Endothelial cell of umbilical vein (primary cell): ENCODE results near the gene TMEM11. TPM values are rescaled to one million over a fixed set of nuclear protein-coding genes. Genes with fewer than 3 reads are reported as not detected.

Experiments used
- BruUV-seq: library from RNA; stranded (reverse); fragments of 400-500 nt; replicated peaks from 2 replicates; lab custom pipeline; 2021; lab: Mats Ljungman, UMichigan
- CTCF ChIA-PET: fragments of 300-600, 350-600 bp; sonication (Branson Sonifier 250); formaldehyde crosslinking; loops from one replicate; lab custom pipeline; 2021; ENCODE audit warnings: antibody characterized with exemption, inconsistent platforms; lab: Charles Lee
- POLR2A ChIA-PET: fragments of 300-600, 350-600 bp; sonication (Branson Sonifier 250); formaldehyde crosslinking; loops from one replicate; lab custom pipeline; 2021; ENCODE audit warnings: antibody characterized with exemption, inconsistent platforms; lab: Charles Lee
- DNase-seq: peaks from one replicate; pipeline ENCODE4 v3.0.0-alpha.2; 2011; ENCODE audit warnings: low read depth, low spot score
- FAIRE-seq: peaks from 2 replicates; lab custom pipeline; 2011; peaks lifted over from hg19 to GRCh38; lab: Jason Lieb, UNC
- H2AFZ ChIP-seq: 2 replicates; pipeline ENCODE4 v1.6.0; 2012; ENCODE audit warnings: low read depth, low read length, control low read depth, inconsistent platforms
- H3K27ac ChIP-seq: 2 replicates; pipeline ENCODE4 v1.5.1; 2011; ENCODE audit warnings: low read depth, mild to moderate bottlenecking, control low read depth, low read length, moderate library complexity; ENCODE audit not compliant: insufficient read depth
- H3K27me3 ChIP-seq, 2 experiments: 2 replicates each; pipeline versions ENCODE4 v1.6.0 to v1.6.1; 2011; ENCODE audit warnings: low read length in 2 of 2, mixed read lengths in 1 of 2; ENCODE audit not compliant: control insufficient read depth in 2 of 2, insufficient read depth in 2 of 2
- H3K36me3 ChIP-seq, 2 experiments: 2 replicates in 1 of 2; 3 replicates in 1 of 2; pipeline ENCODE4 v1.5.1; 2011; ENCODE audit warnings: low read length in 2 of 2, mild to moderate bottlenecking in 1 of 2, moderate library complexity in 1 of 2; ENCODE audit not compliant: control insufficient read depth in 2 of 2, insufficient read depth in 2 of 2; ENCODE audit errors: extremely low read depth in 1 of 2
- H3K4me1 ChIP-seq: 3 replicates; pipeline ENCODE4 v1.5.1; 2011; ENCODE audit warnings: mild to moderate bottlenecking, low read length; ENCODE audit not compliant: control insufficient read depth, insufficient read depth; ENCODE audit errors: extremely low read depth
- H3K4me2 ChIP-seq: 2 replicates; pipeline ENCODE4 v1.6.1; 2011; ENCODE audit warnings: low read length, control low read depth, mixed read lengths; ENCODE audit not compliant: insufficient read depth
- H3K4me3 ChIP-seq, 3 experiments: fragments of 200-600 bp in 1 of 3; sonication (generic), shearing (Covaris generic) in 1 of 3; replicated peaks in 1 of 3; 2 replicates each; pipeline ENCODE4 v1.5.1; 2011 to 2016; ENCODE audit warnings: control low read depth in 3 of 3, low read length in 3 of 3, mild to moderate bottlenecking in 2 of 3, inconsistent platforms in 1 of 3, low read depth in 1 of 3, moderate library complexity in 1 of 3; ENCODE audit not compliant: insufficient read depth in 1 of 3
- H3K79me2 ChIP-seq: 2 replicates; pipeline ENCODE4 v1.6.0; 2012; ENCODE audit warnings: low read length, inconsistent platforms; ENCODE audit not compliant: control insufficient read depth, insufficient read depth
- H3K9ac ChIP-seq: replicated peaks from 2 replicates; pipeline ENCODE3; 2011; ENCODE audit warnings: low read length, control low read depth; ENCODE audit not compliant: insufficient read depth; ENCODE audit errors: extremely low read depth
- H3K9me1 ChIP-seq: replicated peaks from 3 replicates; pipeline ENCODE4 v1.6.0; 2011; ENCODE audit warnings: mild to moderate bottlenecking, low read length; ENCODE audit not compliant: control insufficient read depth, insufficient read depth; ENCODE audit errors: extremely low read depth
- H3K9me3 ChIP-seq: replicated peaks from 2 replicates; pipeline ENCODE4 v1.5.1; 2012; ENCODE audit warnings: low read length, inconsistent platforms; ENCODE audit not compliant: control insufficient read depth, insufficient read depth
- H4K20me1 ChIP-seq: replicated peaks from 2 replicates; pipeline ENCODE3; 2011; ENCODE audit warnings: mild to moderate bottlenecking, low read length; ENCODE audit not compliant: control insufficient read depth, insufficient read depth; ENCODE audit errors: extremely low read depth
- CTCF ChIP-seq, 2 donors: IDR thresholded peaks; 1 replicate in 1 of 2; 2 replicates in 1 of 2; pipeline ENCODE4 v1.5.1; 2011; ENCODE audit warnings: low read length in 2 of 2, mild to moderate bottlenecking in 2 of 2, moderate library complexity in 2 of 2, control low read depth in 1 of 2, inconsistent platforms in 1 of 2, low read depth in 1 of 2; ENCODE audit not compliant: insufficient read depth in 1 of 2; ENCODE audit errors: extremely low read depth in 1 of 2
- EZH2 ChIP-seq: IDR thresholded peaks from 2 replicates; pipeline ENCODE4 v1.6.1; 2012; ENCODE audit warnings: borderline replicate concordance, low read depth, mild to moderate bottlenecking, moderate library complexity, low read length, inconsistent platforms; ENCODE audit not compliant: severe bottlenecking
- FOS ChIP-seq: IDR thresholded peaks from 2 replicates; pipeline ENCODE4 v1.6.1; 2011; ENCODE audit warnings: mild to moderate bottlenecking, low read length, moderate library complexity, borderline replicate concordance; ENCODE audit not compliant: insufficient read depth
- GATA2 ChIP-seq: IDR thresholded peaks from 2 replicates; pipeline ENCODE4 v1.7.0; 2011; ENCODE audit warnings: low read depth, mild to moderate bottlenecking, moderate library complexity, mixed read lengths, low read length; ENCODE audit not compliant: insufficient read length, insufficient read depth
- JUN ChIP-seq: IDR thresholded peaks from 2 replicates; pipeline ENCODE4 v1.6.1; 2011; ENCODE audit warnings: borderline replicate concordance, low read depth; ENCODE audit not compliant: insufficient read length, insufficient read depth
- MYC ChIP-seq: IDR thresholded peaks from one replicate; pipeline ENCODE4 v1.6.1; 2011; ENCODE audit warnings: mild to moderate bottlenecking, low read depth, low read length
- POLR2A ChIP-seq: IDR thresholded peaks from 2 replicates; pipeline ENCODE4 v1.6.1; 2012; ENCODE audit warnings: low read depth, mild to moderate bottlenecking, control low read depth, low read length
- POLR2AphosphoS5 ChIP-seq: IDR thresholded peaks from 2 replicates; pipeline ENCODE4 v1.6.1; 2012; ENCODE audit warnings: low read depth, mild to moderate bottlenecking, control low read depth, low read length, moderate library complexity; ENCODE audit not compliant: insufficient read depth
- dilution Hi-C: fragments of 300-500 bp; cut with MboI; formaldehyde crosslinking; loops from one replicate; pipeline ENCODE4 v1.15.0; 2019; ENCODE audit warnings: low sequenced_read_pairs; ENCODE audit not compliant: extremely low pct_ligation_motif_present
- intact Hi-C: fragments of 100-400 bp; cut with micrococcal nuclease; formaldehyde crosslinking; loops from one replicate; pipeline ENCODE4 v1.10.0; 2022
- polyA plus RNA-seq, 4 experiments: library from polyadenylated mRNA; depleted of rRNA in 3 of 4; stranded (reverse) in 3 of 4; unstranded in 1 of 4; fragments of >200 nt; gene quantifications; 2 replicates each; pipeline versions ENCODE4 v1.2.1 to v1.2.3, GENCODE V29; 2011 to 2012; ENCODE audit warnings: missing spikeins in 1 of 4
- total RNA-seq: library from RNA; stranded (reverse); gene quantifications from 2 replicates; pipeline ENCODE4 v1.2.3, GENCODE V29; 2021
- TF ChIP-seq, protein P1 (sequence below): IDR thresholded peaks from 2 replicates; pipeline ENCODE4 v1.6.1; 2011; ENCODE audit not compliant: insufficient read depth, insufficient read length

The TMEM11 gene
- total and polyA plus RNA-seq, 2 donors (not counting 3 experiments of a cell fraction or from before 2014, with no cell fraction given) = 27.4 to 79.9 TPM

- Histone ChIP-seq H2AFZ (peak overlapping the region; percentile 95), H4K20me1 (no peaks in the 10 kb centered on the region), H3K27ac (no peak overlapping the region), H3K4me1 (peaks cover 8% of the 10 kb centered on the region), H3K36me3 (no peaks in the 10 kb centered on the region), H3K4me2 (peak overlapping the region; percentile 76), H3K9ac (peak overlapping the region; percentile 39), H3K9me1 (no peaks in the 10 kb centered on the region), H3K4me3 (peak overlapping the region; percentile 14 to 61 (median 40)), H3K79me2 (no peaks in the 10 kb centered on the region), H3K27me3 (no peaks in the 10 kb centered on the region), H3K9me3 (no peaks in the 10 kb centered on the region)
- dilution Hi-C loops (no loop called here), intact Hi-C loops (loop anchor here (1.0 kb wide), 3 partner anchors 34 to 211 kb away; partner anchors contain the start of genes TMEM11 and USP22)
- BruUV-seq = no TSS peak
- CTCF ChIA-PET = interaction anchor here (0.6 to 2.1 kb wide), 4 partner anchors 26 to 259 kb away, joined by 3 to 11 read pairs (median 4); no protein-coding TSS in a partner anchor
- DNase-seq (no peak), FAIRE-seq (no peak)
- TF ChIP-seq POLR2A (no peak), CTCF (IDR thresholded peaks at IDR 0.05; ENCODE audit: extremely low read depth in 1 of 2, insufficient read depth in 1 of 2, low read depth in 1 of 2, low read length in 2 of 2) (no peak), POLR2AphosphoS5 (no peak), GATA2 (no peak), FOS (no peak), MYC (no peak), JUN (no peak), EZH2 (no peak)
- TF ChIP-seq, protein P1, sequence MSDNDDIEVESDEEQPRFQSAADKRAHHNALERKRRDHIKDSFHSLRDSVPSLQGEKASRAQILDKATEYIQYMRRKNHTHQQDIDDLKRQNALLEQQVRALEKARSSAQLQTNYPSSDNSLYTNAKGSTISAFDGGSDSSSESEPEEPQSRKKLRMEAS = no peak
- POLR2A ChIA-PET = no interaction called here
Observed at GRCh38 chr17:21253646-21254441, 39.9 kb upstream of the TMEM11 start.
